HG03108 (cell line): ENCODE measurements around the gene CRYZL1.
"Not testable (repeated sequence)": the region's sequence is repeated elsewhere in the genome, so short reads cannot be mapped to it uniquely, and the experiment has no call there.

Source experiments
- ATAC-seq: cut with Tn5 transposase; IDR thresholded peaks from one replicate; pipeline ENCODE4 v1.9.1; 2021; ENCODE audit warnings: moderate library complexity; ENCODE audit not compliant: unreplicated experiment

The CRYZL1 gene

DNA sequence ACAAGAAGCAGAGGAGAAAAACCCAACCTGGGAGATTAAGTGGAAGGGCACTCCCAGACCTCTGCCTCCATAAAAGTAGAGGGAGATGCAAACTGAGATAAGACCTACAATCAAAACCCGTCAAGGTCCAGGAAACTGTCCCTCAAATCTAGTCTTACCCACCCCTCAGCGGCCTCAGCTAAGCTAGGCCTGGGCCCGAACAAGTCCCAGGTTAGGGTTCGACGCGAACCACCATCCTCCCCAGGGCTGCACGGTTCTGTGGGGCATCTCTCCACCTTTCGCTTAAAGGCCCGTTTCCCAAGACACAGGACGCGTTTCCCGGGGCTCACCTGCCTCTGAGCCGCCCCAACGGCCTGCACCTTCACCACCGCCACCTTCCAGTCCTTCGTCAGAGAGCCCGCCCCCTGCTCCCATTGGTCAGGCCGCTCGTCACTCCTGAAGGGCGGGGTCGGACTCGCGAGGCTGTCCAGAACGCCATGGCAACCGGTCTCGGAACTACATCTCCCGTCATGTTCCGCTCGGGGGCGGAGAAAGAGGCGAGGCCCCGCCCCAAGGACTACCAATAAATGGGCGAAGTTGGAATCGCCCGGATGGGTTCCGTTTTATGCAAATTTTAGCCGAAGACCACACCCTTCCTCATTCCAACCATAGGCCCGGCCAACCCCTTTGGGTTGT, at the start of gene CRYZL1:
Gene CRYZL1 (minus strand): TSS at position 390 of the 675 bp plus-strand sequence. CDS start 10,190 bp downstream, outside the sequence.
- peak; percentile 88 for ATAC-seq

DNA sequence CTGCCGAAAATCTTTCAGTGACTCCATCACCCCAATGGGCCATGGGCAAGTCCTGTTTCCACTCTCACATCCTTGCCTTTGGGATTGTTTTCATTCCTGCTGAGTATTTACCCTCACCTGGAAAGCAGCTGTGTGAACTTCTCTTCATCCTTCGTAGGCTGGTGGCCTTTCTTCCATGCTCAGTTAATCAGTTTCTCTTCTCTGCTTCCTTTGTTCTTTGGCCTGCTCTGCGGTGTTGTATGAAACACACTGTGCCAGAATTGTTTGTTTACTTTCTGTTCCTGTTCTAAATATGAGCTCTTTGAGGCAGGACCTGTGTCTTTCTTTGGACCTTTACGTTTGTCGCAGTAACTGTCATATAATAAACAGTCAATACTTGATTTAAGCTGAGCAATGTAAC, 49.3 kb upstream of the CRYZL1 start:
- no peak for ATAC-seq

DNA sequence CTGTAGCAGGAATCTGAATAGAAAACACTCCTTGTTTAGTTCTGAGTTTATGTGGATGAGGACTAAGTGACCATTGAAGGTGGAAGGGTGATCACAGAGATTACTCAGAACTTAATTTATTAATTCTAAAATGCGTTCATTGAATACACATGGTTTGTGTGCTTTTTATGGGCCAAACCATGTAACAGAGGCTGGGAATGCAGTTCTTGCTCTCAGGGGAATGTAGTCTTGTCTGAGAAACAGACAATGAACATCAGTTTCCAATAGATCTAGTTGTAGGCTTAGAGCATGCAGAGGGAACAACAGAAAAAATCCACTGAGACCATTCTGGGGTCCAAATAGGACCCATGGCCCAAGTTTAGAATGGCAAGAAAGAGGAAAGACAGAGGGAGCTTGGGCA, 46.8 kb upstream of the CRYZL1 start:
- ATAC-seq = no peak

DNA sequence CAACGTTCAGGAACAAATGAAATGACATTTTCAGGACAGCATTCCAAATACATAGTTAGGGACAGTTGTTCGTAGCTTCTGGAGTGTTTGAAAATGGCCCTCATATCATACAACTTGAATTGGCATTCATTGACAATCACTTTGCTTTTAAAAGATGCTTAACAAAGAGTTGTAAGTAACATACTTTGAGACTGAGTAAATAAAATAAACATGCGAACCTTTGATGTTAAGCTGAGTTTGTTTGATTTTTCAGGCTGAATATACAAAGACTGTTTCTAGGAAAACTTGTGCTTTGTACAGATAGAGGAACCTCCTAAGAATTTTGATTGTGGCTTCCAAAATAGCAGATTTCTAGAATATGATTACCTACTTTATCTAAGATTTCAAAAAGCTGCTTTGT, 46.1 kb upstream of the CRYZL1 start:
- no peak for ATAC-seq

DNA sequence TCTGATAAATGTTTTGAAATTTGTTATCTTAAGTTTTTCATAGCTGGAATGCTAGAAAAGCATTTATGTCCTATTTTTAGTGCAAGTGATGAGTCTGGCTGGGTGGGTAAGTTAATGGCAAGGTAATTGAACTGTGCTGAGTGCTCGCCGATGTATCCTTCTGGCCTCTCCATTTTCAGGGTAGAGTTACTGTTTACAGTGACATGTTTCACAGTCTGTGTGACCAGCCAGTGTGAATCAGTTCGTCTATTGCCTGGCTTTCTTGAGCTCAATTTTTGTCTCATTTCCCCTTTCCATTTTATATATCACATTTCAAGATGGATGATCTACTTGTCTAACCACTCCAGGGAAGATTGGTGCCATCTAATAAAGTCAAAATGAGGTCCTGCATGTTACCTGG, 44.8 kb upstream of the CRYZL1 start:
- no peak for ATAC-seq

DNA sequence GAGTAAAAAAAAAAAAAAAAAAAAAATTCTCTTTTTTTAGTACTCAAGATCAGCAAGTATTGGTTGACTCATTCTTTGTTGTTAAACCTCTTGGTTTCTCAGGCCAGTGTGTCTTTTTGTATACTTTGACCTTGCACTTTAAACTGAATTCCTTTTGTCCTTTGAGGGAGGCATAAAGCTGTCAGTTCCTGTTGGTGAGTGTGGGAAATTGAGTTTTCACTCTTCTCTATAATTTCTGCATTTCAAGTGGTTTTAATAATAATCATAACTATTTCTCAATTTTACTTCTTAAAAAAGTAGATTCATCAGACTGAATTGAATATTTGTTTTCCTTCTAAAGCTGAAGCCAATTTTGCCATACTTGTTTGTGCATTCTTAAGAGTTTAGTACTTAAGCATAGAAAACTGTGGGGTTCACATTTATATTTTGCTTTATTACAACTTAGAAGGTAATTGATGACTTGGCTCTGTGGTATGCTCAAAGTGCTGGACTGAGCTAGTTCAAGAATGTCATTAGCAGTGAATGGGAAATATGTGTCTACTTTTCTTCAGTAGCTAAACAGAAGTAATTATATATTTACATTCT, 44.2 kb upstream of the CRYZL1 start:
- no peak for ATAC-seq

DNA sequence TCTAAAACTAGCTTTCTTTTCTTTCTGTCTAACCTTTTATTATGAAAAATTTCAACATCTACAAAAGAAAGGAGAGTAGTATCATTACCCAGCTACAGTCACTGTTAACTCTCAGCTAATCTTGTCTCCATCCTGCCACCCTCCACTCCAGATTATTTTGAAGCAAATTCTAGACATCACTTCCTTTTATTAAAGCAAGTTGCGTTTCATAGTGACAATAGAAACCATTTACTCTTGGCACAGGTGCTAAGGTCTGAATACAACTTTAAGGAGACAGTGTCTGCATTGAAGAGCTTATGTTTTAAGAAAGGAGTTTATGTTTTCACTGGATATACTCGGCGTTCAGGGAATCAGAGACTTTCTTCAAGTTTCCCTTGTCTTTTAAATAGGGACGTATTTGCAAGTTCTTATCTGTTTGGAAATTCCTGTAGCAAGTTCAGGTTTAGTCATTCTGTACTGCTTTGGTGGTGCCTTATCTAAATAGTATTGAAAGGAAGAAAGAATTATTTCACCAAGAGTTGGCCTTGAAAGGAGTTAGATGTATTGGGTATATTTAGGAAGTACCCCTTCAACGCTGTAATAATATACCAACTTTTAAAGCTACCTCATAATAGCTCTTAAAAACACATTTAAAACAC, 43.5 kb upstream of the CRYZL1 start:
- no peak for ATAC-seq

DNA sequence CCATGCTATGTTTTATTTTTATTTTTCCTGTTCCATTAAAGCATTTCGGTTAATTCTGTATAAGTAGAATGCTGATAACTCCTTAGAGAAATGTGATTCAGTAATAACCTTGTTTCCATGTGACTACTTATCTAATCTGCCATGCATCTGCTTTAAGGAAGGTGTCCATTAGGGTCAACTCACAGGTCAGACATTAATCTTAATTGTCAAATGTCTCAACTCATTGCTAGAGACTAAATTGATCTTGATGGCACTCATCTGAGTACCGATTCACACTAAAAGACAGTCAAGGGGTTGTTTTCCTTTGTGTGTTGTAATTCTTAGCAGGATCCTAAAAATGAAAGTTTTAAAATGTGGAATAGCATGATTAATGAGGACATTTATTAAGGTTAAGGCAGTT, 42.5 kb upstream of the CRYZL1 start:
- no peak for ATAC-seq

DNA sequence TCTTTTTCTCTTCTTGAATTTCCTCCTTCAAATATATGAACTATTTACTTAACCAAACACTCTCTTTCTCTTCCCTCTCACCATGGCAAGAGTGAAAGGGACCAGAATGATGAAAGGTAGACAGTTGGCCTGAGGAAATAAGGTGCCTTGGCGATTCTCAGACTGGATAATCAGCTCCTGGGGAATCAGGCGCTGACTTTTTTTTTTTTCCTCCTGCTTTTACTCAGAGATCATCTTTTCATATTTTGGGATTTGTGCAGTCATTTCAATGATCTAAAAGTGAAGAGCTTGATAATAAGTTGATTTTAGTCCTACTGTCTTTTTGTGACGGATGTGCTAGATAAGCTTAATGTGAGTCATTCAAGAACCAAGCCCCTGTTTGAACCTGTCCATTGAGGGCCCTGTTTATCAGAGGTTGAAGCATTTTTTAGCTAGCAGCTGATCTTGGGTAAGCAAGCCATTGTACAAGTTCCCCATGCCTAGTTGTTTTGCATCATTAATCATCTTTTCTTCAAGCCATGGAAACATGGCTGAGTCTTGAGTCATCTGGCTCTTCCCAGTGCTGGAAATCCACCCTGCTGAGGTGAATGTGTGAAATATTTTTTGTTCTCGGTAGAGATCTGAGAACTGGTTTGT, 41.6 kb upstream of the CRYZL1 start:
- no peak for ATAC-seq

DNA sequence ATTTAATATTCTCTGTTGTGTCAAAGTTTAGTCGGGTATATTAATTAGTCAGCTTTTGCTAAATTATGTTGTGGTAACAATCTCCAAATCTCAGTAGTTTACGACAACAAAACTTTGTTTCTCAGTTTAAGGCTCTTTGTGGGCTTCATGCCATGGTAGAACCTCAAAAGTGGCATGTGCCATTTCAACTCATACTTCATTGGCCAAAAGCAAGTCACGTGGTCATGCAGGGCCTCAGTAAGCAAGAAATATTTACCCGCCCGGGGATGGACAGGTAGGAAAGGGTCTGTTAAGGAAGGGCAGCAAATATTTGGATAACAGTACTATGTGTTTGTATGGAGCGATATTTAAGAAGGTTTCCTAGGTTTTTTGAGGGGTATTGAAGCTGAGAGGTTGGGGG, 39.3 kb upstream of the CRYZL1 start:
- ATAC-seq = no peak

DNA sequence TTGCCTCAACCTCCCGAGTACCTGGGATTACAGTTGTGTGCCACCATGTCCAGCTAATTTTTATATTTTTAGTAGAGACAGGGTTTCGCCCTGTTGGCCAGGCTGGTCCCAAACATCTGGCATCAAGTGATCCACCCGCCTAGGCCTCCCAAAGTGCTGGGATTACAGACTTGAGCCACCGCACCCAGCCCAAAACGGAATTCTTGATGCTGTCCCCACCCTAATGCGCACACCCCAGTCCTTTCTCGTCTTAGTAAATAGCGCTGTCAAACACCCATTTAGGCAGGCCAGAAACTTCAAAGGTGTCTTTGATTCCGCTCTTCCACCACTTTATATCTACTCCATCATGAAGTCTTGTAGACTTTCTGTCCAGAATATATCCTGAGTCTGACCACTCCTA, 35.9 kb upstream of the CRYZL1 start:
- ATAC-seq = no peak

DNA sequence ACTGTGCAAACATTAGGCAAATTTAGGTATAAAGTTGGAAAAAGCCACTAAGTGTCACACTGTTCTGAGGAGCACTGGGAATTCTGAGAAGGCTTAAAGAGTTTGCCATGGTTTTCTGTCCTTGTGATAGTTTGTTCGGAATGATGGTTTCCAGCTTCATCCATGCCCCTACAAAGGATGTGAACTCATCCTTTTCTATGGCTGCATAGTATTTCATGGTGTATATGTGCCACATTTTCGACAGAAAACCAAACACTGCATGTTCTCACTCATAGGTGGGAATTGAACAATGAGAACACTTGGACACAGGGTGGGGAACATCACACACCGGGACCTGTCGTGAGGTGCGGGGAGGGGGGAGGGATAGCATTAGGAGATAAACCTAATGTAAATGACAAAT, 35.1 kb upstream of the CRYZL1 start:
- ATAC-seq = not testable (repeated sequence)

DNA sequence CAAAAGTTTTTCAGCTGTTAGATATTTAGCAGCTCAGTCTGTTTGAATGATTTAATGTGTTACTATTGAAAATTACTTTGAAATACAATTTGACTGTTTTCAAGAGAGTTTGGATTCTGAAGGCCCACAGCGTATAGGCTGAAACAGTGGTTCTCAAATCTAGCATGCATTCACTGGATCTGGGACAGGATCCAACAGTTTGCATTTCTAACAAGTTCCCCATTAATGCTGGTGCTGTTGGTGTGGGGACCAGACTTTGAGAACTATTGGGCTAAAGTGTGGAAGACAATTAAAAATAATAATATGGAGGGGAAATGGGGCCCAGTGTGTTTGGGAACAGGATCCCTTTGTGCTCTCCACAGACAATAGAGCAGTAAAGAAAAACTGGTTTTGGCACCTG, 32.7 kb upstream of the CRYZL1 start:
- ATAC-seq = no peak

DNA sequence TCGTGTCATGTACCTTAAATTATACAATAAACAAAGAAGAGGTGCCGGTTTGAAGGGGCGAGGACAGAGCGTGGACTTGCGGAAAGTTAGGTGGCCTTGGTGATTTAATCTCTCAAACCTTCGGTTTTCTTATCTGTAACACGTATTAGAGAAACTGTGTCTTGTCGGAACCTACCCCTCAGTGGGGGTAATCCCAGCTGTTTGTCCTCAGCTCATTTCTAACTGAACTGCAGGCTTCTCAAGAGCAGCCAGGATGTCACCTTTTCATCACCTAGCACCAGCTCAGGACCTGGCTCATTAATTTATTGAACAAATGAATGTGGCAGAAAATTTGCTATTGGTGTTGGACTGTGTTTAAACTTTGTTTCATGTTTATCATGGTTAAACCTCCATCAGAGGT, 31.9 kb upstream of the CRYZL1 start:
- no peak for ATAC-seq

DNA sequence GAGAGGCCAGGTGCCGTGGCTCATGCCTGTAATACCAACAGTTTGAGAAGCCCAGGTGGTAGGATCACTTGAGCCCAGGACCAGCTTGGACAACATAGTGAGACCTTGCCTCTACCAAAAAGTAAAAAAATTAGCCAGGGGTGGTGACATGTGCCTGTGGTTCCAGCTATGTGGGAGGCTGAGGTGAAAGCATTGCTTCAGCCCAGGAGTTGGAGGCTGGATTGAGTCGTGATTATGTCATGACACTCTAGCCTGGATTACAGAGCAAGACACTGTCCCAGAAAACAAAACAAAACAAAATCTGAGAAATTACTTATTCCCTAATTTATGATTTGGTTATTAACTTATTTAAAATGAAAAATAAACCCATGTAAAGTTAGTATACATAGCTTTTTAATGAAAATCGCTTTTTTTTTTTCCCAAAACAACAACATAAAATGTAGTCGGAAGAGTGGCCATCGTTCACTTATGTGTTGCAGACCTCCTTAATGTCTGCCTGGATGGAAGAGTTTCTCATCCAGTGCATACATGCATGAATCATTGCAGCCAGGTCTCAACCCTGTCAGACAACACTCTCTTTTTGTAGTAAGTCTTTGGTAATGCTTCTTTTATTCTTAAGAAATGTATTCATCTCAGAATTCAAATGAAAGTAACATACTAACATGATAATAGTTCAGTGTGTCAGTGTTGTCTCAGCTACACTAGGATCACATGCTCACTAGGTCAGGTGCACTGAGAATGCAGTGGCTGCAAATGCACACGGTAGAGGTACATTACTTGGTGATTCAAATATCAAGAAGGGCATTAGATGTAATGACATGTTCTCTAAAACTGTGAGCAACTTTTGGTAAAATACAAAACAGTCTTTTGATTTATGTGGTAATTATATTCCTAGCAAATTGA, 28.8 kb upstream of the CRYZL1 start:
- ATAC-seq = no peak

DNA sequence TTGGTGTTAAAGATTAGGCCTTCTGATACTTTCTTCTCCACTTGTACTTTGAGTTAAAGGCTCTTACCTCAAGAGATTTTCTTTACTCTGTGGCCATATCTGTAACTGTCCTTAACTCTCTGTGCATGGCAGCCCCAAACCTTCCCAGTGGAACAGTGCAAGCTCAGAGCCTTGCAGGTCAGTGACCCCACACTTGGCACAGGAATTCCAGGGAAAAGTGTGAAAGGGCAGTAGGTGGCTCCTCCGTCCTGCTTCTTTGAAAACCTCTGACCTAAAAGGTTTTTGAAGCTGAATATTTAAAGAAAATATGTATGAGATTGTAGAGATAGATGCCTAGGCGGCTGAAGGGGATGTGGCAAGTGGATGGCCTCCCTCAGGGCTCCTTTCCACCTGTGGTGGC, 27.1 kb upstream of the CRYZL1 start:
- ATAC-seq = no peak

DNA sequence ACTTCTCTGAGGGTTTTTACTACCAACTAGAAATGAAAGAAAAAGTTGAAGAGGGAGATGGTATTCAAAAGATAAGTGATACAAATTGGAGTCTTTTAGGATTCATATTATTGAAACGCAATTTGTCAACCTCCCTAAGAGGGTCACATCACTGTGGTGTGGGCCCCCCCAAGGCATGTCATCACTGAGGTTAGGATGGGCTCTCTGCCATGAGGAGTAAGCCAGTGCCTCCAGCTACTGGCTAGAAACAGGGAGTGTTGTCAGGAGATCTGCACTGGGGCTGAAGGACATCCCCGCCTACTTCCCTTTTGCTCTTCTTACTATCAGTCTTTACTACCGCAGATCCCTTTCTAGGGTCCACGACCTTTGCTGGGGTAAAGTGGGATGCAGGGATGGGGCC, 26.6 kb upstream of the CRYZL1 start:
- no peak for ATAC-seq

DNA sequence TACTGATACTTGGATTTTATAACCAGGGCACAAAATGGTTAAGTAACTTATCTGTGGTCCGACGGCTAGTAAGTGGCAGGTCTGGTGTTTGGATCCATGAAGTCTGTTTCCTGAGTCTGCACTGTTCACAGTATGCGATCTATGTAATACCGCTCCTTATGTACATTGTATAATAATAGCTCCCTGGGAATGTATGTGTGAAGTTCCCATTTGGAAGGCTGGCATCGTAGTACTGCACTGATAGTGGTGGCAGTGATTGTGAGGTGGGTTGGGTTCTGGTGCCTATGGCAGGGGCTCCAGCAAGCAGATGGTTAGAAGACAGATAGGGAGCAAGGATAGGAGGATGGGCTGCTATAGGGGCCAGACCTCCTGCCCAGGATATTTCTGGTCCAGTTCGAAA, 26.1 kb upstream of the CRYZL1 start:
- no peak for ATAC-seq

DNA sequence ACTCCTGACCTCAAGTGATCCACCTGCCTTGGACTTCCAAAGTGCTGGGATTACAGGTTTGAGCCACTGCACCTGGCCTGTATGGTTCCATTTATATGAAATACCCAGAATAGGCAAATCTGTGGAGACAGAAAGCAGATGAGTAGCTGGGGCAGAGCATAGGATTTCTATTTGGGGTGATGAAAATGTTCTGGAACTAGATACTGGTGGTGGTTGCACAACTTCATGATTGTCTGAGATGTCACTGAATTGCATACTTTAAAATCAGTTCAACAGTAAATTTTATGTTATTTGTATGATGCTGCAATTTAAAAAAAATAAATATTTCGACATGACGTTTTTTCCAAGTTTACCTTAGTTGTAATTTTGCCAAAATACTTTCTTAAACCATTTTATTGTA, 24.6 kb upstream of the CRYZL1 start:
- ATAC-seq = no peak

DNA sequence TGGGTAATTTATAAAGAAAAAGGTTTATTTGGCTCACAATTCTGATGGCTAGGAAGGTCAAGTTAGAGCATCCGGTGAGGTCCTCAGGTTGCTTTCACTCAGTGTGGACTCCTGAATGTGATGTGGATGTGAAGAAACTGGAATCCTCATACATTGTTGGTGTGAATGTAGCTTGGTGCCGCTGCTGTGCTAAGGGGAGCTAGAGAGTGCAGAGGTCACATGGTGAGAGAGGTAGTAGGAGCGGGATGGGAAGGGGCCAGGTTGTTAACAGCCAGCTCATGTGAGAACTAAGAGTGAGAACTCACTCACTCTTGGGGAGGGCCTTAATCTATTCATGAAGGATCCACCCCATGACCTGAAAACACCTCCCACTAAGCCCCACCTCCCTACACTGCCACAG, 22.6 kb upstream of the CRYZL1 start:
- no peak for ATAC-seq

DNA sequence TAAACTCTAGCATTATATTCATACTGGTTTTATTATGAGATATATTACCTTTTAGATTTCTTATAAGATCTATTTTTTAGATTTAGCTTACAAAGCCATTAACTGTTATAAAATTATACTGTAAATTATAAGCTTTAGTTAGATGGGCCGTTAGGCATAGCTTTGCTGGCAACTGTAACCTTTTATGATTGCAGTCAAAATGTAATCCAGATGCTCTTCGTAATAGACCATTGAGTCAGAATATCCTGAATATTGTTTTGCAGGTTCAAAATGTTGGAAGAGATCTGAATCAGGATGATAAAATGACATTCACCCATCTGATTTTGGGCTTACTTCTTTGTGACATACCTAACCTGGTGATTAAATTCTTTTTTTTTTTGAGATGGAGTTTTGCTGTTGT, 21.7 kb upstream of the CRYZL1 start:
- ATAC-seq = no peak
